HEK293 (cell line): ENCODE measurements around the gene COPG1.

Experiments
- HOXA7 ChIP-seq: sonication (generic); formaldehyde crosslinking; IDR thresholded peaks from 2 replicates; pipeline ENCODE4 v1.8.1; 2022; ENCODE audit warnings: missing genetic modification reagents, borderline replicate concordance
- IKZF3 ChIP-seq: fragments of 450-650 bp; IDR thresholded peaks from 2 replicates; pipeline ENCODE4 v1.5.0; 2018; ENCODE audit warnings: missing biosample characterization, mild to moderate bottlenecking, missing genetic modification characterization, moderate library complexity
- KLF10 ChIP-seq: fragments of 450-650 bp; IDR thresholded peaks from 2 replicates; pipeline ENCODE4 v1.5.1; 2018; ENCODE audit warnings: missing biosample characterization, mild to moderate bottlenecking, missing genetic modification characterization
- KLF8 ChIP-seq: fragments of 450-650 bp; formaldehyde crosslinking; IDR thresholded peaks from 2 replicates; pipeline ENCODE4 v1.5.1; 2016; ENCODE audit warnings: missing biosample characterization, missing genetic modification characterization
- MZF1 ChIP-seq: fragments of 450-650 bp; formaldehyde crosslinking; IDR thresholded peaks from 2 replicates; pipeline ENCODE4 v1.5.1; 2017; ENCODE audit warnings: missing biosample characterization, missing genetic modification characterization, borderline replicate concordance
- OVOL3 ChIP-seq: fragments of 450-650 bp; formaldehyde crosslinking; IDR thresholded peaks from 2 replicates; pipeline ENCODE4 v1.5.1; 2016; ENCODE audit warnings: missing biosample characterization, missing genetic modification characterization
- RBAK ChIP-seq: fragments of 450-650 bp; formaldehyde crosslinking; IDR thresholded peaks from 2 replicates; pipeline ENCODE4 v1.5.1; 2016; ENCODE audit warnings: missing biosample characterization, missing genetic modification characterization
- SALL2 ChIP-seq: fragments of 450-650 bp; formaldehyde crosslinking; IDR thresholded peaks from 2 replicates; pipeline ENCODE4 v1.5.0; 2017; ENCODE audit warnings: missing biosample characterization, mild to moderate bottlenecking, missing genetic modification characterization, borderline replicate concordance
- SCRT1 ChIP-seq: fragments of 450-650 bp; formaldehyde crosslinking; IDR thresholded peaks from 2 replicates; pipeline ENCODE4 v1.5.1; 2016; ENCODE audit warnings: missing biosample characterization, missing genetic modification characterization, borderline replicate concordance
- SCRT2 ChIP-seq: fragments of 450-650 bp; formaldehyde crosslinking; IDR thresholded peaks from 2 replicates; pipeline ENCODE4 v1.5.1; 2016; ENCODE audit warnings: missing biosample characterization, missing genetic modification characterization
- SETDB1 ChIP-seq: IDR thresholded peaks from one replicate; pipeline ENCODE4 v1.6.1; 2017; ENCODE audit warnings: mild to moderate bottlenecking, low read length, moderate library complexity, mixed read lengths; ENCODE audit not compliant: insufficient read length
- SP7 ChIP-seq: fragments of 450-650 bp; formaldehyde crosslinking; IDR thresholded peaks from 2 replicates; pipeline ENCODE4 v1.5.1; 2016; ENCODE audit warnings: missing biosample characterization, missing genetic modification characterization
- TRIM28 ChIP-seq: IDR thresholded peaks from 2 replicates; pipeline ENCODE4 v1.6.1; 2011; ENCODE audit warnings: low read length, control low read depth, borderline replicate concordance
- ZBTB1 ChIP-seq: fragments of 450-650 bp; formaldehyde crosslinking; IDR thresholded peaks from 2 replicates; pipeline ENCODE4 v1.5.1; 2016; ENCODE audit warnings: missing biosample characterization, missing genetic modification characterization
- ZBTB20 ChIP-seq: fragments of 450-650 bp; formaldehyde crosslinking; IDR thresholded peaks from 2 replicates; pipeline ENCODE4 v1.5.1; 2016; ENCODE audit warnings: missing biosample characterization, missing genetic modification characterization
- ZNF140 ChIP-seq: fragments of 450-650 bp; formaldehyde crosslinking; IDR thresholded peaks from 2 replicates; pipeline ENCODE4 v1.5.1; 2016; ENCODE audit warnings: missing biosample characterization, missing genetic modification characterization
- ZNF157 ChIP-seq: fragments of 450-650 bp; formaldehyde crosslinking; IDR thresholded peaks from 2 replicates; pipeline ENCODE4 v1.5.1; 2016; ENCODE audit warnings: missing biosample characterization, missing genetic modification characterization
- ZNF169 ChIP-seq: fragments of 450-650 bp; formaldehyde crosslinking; IDR thresholded peaks from 2 replicates; pipeline ENCODE4 v1.5.1; 2016; ENCODE audit warnings: missing biosample characterization, missing genetic modification characterization
- ZNF174 ChIP-seq: fragments of 450-650 bp; formaldehyde crosslinking; IDR thresholded peaks from 2 replicates; pipeline ENCODE4 v1.5.0; 2017; ENCODE audit warnings: missing biosample characterization, mild to moderate bottlenecking, missing genetic modification characterization
- ZNF19 ChIP-seq: fragments of 450-650 bp; formaldehyde crosslinking; IDR thresholded peaks from 2 replicates; pipeline ENCODE4; 2016; ENCODE audit warnings: missing biosample characterization, missing genetic modification characterization, low read depth
- ZNF202 ChIP-seq: fragments of 450-650 bp; formaldehyde crosslinking; IDR thresholded peaks from 2 replicates; pipeline ENCODE4 v1.5.1; 2016; ENCODE audit warnings: missing biosample characterization, missing genetic modification characterization, borderline replicate concordance
- ZNF341 ChIP-seq: fragments of 450-650 bp; formaldehyde crosslinking; IDR thresholded peaks from 2 replicates; pipeline ENCODE4; 2016; ENCODE audit warnings: low read depth, missing biosample characterization, missing genetic modification characterization
- ZNF37A ChIP-seq: fragments of 450-650 bp; IDR thresholded peaks from 2 replicates; pipeline ENCODE4 v1.5.1; 2018; ENCODE audit warnings: missing biosample characterization, missing genetic modification characterization
- ZNF433 ChIP-seq: fragments of 450-650 bp; formaldehyde crosslinking; IDR thresholded peaks from 2 replicates; pipeline ENCODE4 v1.5.1; 2016; ENCODE audit warnings: missing biosample characterization, missing genetic modification characterization, low read depth
- ZNF473 ChIP-seq: fragments of 450-650 bp; formaldehyde crosslinking; IDR thresholded peaks from 2 replicates; pipeline ENCODE4 v1.5.1; 2017; ENCODE audit warnings: missing biosample characterization, missing genetic modification characterization
- ZNF548 ChIP-seq: fragments of 450-650 bp; formaldehyde crosslinking; IDR thresholded peaks from 2 replicates; pipeline ENCODE4 v1.5.1; 2016; ENCODE audit warnings: missing biosample characterization, missing genetic modification characterization
- ZNF626 ChIP-seq: fragments of 450-650 bp; sonication (Bioruptor Pico); formaldehyde crosslinking; IDR thresholded peaks from 2 replicates; pipeline ENCODE4 v1.5.1; 2018; ENCODE audit warnings: missing biosample characterization, missing genetic modification characterization, inconsistent platforms
- ZNF670 ChIP-seq: fragments of 450-650 bp; formaldehyde crosslinking; IDR thresholded peaks from 2 replicates; pipeline ENCODE4 v1.5.1; 2016; ENCODE audit warnings: missing biosample characterization, missing genetic modification characterization, low read depth
- ZNF768 ChIP-seq: fragments of 450-650 bp; formaldehyde crosslinking; IDR thresholded peaks from 2 replicates; pipeline ENCODE4 v1.5.1; 2018; ENCODE audit warnings: missing biosample characterization, mild to moderate bottlenecking, missing genetic modification characterization
- ZNF776 ChIP-seq: fragments of 450-650 bp; formaldehyde crosslinking; IDR thresholded peaks from 2 replicates; pipeline ENCODE4 v1.5.0; 2017; ENCODE audit warnings: missing biosample characterization, missing genetic modification characterization, borderline replicate concordance
- ZNF785 ChIP-seq: fragments of 450-650 bp; formaldehyde crosslinking; IDR thresholded peaks from 2 replicates; pipeline ENCODE4 v1.5.1; 2016; ENCODE audit warnings: missing biosample characterization, missing genetic modification characterization
- ZNF792 ChIP-seq: fragments of 450-650 bp; formaldehyde crosslinking; IDR thresholded peaks from 2 replicates; pipeline ENCODE4 v1.5.1; 2016; ENCODE audit warnings: missing biosample characterization, missing genetic modification characterization
- ZNF843 ChIP-seq: fragments of 450-650 bp; formaldehyde crosslinking; IDR thresholded peaks from 2 replicates; pipeline ENCODE4 v1.5.1; 2016; ENCODE audit warnings: missing biosample characterization, missing genetic modification characterization
- ZSCAN30 ChIP-seq: fragments of 450-650 bp; IDR thresholded peaks from 2 replicates; pipeline ENCODE4 v1.5.1; 2018; ENCODE audit warnings: missing biosample characterization, mild to moderate bottlenecking, missing genetic modification characterization, moderate library complexity
- TF ChIP-seq, protein P1 (sequence below): fragments of 450-650 bp; formaldehyde crosslinking; IDR thresholded peaks from 2 replicates; pipeline ENCODE4 v1.5.1; 2016; ENCODE audit warnings: missing biosample characterization, missing genetic modification characterization
- TF ChIP-seq, protein P2 (sequence below): fragments of 450-650 bp; formaldehyde crosslinking; optimal IDR thresholded peaks from 2 replicates; pipeline ENCODE3; 2016; ENCODE audit warnings: missing biosample characterization, mild to moderate bottlenecking, missing genetic modification characterization
- TF ChIP-seq, protein P3 (sequence below): fragments of 450-650 bp; formaldehyde crosslinking; IDR thresholded peaks from 2 replicates; pipeline ENCODE4 v1.5.1; 2017; ENCODE audit warnings: missing biosample characterization, missing genetic modification characterization

COPG1 gene

DNA sequence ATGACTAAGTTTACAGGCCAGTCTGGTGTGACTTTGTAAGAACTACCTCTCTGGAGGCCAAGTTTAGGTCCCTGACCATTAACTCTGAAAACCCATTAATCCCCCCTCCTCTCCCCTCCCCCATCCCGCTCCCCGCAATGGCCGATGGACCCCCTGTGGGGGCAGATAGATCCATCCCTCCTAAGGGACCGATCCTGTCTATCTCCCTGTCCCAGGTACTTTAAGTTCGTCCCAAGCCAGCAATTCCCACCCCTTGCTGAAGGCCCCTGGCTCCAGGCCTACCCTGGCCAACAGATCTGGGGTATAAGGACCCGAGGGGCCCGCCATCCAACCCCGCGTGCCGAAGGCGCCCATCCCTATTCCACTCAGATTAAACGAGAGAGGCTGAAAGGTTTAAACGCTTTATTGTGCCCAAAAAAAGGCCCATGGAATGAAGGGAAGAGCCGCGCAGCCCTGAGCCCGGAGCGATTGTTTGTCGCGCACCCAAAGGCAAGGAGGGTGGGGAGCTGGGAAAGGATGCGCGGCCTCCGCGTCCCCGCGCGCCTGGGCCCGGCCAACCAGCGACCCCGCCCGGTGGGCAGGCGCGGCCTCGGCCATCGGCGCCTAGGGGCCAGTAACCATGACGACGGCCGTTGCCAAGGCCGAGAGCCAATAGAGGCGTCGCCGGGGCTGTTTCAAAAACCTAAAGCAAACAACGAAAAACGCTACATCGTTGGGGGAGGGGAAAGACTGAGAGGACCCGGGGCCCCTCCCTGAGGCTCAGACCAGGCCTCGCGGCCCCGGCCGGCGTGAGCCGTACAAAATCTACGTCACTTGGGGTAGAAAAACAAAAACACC, 65.2 kb downstream of the COPG1 start (continued):
- TF ChIP-seq, protein P1, sequence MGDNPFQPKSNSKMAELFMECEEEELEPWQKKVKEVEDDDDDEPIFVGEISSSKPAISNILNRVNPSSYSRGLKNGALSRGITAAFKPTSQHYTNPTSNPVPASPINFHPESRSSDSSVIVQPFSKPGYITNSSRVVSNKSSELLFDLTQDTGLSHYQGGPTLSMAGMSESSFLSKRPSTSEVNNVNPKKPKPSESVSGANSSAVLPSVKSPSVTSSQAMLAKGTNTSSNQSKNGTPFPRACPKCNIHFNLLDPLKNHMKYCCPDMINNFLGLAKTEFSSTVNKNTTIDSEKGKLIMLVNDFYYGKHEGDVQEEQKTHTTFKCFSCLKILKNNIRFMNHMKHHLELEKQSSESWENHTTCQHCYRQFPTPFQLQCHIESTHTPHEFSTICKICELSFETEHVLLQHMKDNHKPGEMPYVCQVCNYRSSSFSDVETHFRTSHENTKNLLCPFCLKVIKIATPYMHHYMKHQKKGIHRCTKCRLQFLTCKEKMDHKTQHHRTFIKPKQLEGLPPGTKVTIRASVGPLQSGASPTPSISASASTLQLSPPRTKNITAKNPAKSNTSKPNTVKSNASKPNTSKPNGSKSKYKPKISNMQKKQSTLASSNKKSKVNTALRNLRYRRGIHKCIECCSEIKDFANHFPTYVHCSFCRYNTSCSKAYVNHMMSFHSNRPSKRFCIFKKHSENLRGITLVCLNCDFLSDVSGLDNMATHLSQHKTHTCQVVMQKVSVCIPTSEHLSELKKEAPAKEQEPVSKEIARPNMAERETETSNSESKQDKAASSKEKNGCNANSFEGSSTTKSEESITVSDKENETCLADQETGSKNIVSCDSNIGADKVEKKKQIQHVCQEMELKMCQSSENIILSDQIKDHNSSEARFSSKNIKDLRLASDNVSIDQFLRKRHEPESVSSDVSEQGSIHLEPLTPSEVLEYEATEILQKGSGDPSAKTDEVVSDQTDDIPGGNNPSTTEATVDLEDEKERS (tag by site-specific recombination), result no peak
- no peak for TF ChIP-seq RBAK
- no peak for TF ChIP-seq TRIM28
- TF ChIP-seq ZNF19, result no peak
- no peak for TF ChIP-seq SP7 (tag by site-specific recombination)
- TF ChIP-seq KLF8 (tag by site-specific recombination), result no peak; the same call in 1 of the 2 replicates
- peak; percentile 53; the same call in 1 of the 2 replicates for TF ChIP-seq ZNF768 (tag by site-specific recombination)
- TF ChIP-seq ZNF626 (tag by site-specific recombination), result no peak
- no peak for TF ChIP-seq HOXA7 (CRISPR knock-in tag)
- TF ChIP-seq, protein P2, sequence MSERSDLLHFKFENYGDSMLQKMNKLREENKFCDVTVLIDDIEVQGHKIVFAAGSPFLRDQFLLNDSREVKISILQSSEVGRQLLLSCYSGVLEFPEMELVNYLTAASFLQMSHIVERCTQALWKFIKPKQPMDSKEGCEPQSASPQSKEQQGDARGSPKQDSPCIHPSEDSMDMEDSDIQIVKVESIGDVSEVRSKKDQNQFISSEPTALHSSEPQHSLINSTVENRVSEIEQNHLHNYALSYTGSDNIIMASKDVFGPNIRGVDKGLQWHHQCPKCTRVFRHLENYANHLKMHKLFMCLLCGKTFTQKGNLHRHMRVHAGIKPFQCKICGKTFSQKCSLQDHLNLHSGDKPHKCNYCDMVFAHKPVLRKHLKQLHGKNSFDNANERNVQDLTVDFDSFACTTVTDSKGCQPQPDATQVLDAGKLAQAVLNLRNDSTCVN (tag by site-specific recombination), result peak; percentile 73
- TF ChIP-seq ZNF785 (tag by site-specific recombination), result no peak
- TF ChIP-seq MZF1 (tag by site-specific recombination), result no peak
- TF ChIP-seq ZNF37A, result no peak
- no peak for TF ChIP-seq ZNF670 (tag by site-specific recombination)
- no peak for TF ChIP-seq ZNF202
- TF ChIP-seq OVOL3 (tag by site-specific recombination), result peak; percentile 68; the same call in 1 of the 2 replicates
- TF ChIP-seq ZNF140 (tag by site-specific recombination), result no peak
- no peak for TF ChIP-seq SCRT1 (tag by site-specific recombination)
- TF ChIP-seq ZBTB20 (tag by site-specific recombination), result peak; percentile 80; the same call in 1 of the 2 replicates
- TF ChIP-seq KLF10 (tag by site-specific recombination), result no peak; the same call in 1 of the 2 replicates
- no peak for TF ChIP-seq ZNF174 (tag by site-specific recombination)
- no peak for TF ChIP-seq ZNF792 (tag by site-specific recombination)
- no peak for TF ChIP-seq ZNF776 (tag by site-specific recombination)
- TF ChIP-seq ZNF169 (tag by site-specific recombination), result no peak
- TF ChIP-seq IKZF3 (tag by site-specific recombination), result no peak
- no peak for TF ChIP-seq SALL2 (tag by site-specific recombination)
- no peak for TF ChIP-seq ZNF433 (tag by site-specific recombination)
- no peak for TF ChIP-seq SCRT2
- TF ChIP-seq SETDB1, result no peak
- TF ChIP-seq ZNF341, result peak; percentile 50; the same call in 1 of the 2 replicates
- no peak for TF ChIP-seq ZNF473 (tag by site-specific recombination)
- no peak for TF ChIP-seq ZNF548 (tag by site-specific recombination)
- TF ChIP-seq ZBTB1 (tag by site-specific recombination), result no peak
- TF ChIP-seq ZSCAN30 (tag by site-specific recombination), result no peak
- no peak for TF ChIP-seq ZNF843
- TF ChIP-seq, protein P3, sequence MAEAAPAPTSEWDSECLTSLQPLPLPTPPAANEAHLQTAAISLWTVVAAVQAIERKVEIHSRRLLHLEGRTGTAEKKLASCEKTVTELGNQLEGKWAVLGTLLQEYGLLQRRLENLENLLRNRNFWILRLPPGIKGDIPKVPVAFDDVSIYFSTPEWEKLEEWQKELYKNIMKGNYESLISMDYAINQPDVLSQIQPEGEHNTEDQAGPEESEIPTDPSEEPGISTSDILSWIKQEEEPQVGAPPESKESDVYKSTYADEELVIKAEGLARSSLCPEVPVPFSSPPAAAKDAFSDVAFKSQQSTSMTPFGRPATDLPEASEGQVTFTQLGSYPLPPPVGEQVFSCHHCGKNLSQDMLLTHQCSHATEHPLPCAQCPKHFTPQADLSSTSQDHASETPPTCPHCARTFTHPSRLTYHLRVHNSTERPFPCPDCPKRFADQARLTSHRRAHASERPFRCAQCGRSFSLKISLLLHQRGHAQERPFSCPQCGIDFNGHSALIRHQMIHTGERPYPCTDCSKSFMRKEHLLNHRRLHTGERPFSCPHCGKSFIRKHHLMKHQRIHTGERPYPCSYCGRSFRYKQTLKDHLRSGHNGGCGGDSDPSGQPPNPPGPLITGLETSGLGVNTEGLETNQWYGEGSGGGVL (tag by site-specific recombination), result peak; percentile 29; the same call in 1 of the 2 replicates
- TF ChIP-seq ZNF157, result no peak
